22Rv1 (cell line): ENCODE measurements around the gene BCL3.
"Not testable (repeated sequence)": the region's sequence is repeated elsewhere in the genome, so short reads cannot be mapped to it uniquely, and the experiment has no call there.

Source experiments
- CTCF ChIP-seq: fragments of 450-650 bp; IDR thresholded peaks from 2 replicates; pipeline ENCODE4 v1.5.1; 2017; ENCODE audit warnings: mild to moderate bottlenecking
- ZFX ChIP-seq: fragments of 450-650 bp; IDR thresholded peaks from 2 replicates; pipeline ENCODE4 v1.6.1; 2017; ENCODE audit warnings: antibody characterized with exemption, borderline replicate concordance

GRCh38 chr19:44721369-44721768 is 27.1 kb upstream of the BCL3 start:
- TF ChIP-seq CTCF, ZFX: not testable (repeated sequence)
